MM.1S (cell line): Measurements from ENCODE around the gene DGLUCY.

Source experiments
- DNase-seq: peaks from one replicate; pipeline ENCODE4 v3.0.0-alpha.2; 2015
- H2AFZ ChIP-seq: fragments of 300-600 bp; sonication (generic); 2 replicates; pipeline ENCODE4 v1.6.0; 2016; ENCODE audit warnings: antibody characterized with exemption, low read length
- H3F3A ChIP-seq: fragments of 300-600 bp; sonication (generic); 2 replicates; pipeline ENCODE4 v1.6.1; 2016; ENCODE audit warnings: mild to moderate bottlenecking, antibody characterized with exemption, low read length, moderate library complexity, mixed read lengths; ENCODE audit not compliant: insufficient read depth
- H3K27ac ChIP-seq: fragments of 300-600 bp; sonication (generic); 2 replicates; pipeline ENCODE4 v1.5.1; 2016; ENCODE audit warnings: mild to moderate bottlenecking, low read length
- H3K27me3 ChIP-seq: fragments of 300-600 bp; sonication (generic); replicated peaks from 2 replicates; pipeline ENCODE4 v1.6.0; 2016; ENCODE audit warnings: low read length; ENCODE audit not compliant: insufficient read depth
- H3K36me3 ChIP-seq: fragments of 300-600 bp; sonication (generic); replicated peaks from 2 replicates; pipeline ENCODE4 v1.6.1; 2016; ENCODE audit warnings: mild to moderate bottlenecking, low read length, mixed read lengths; ENCODE audit not compliant: insufficient read depth
- H3K4me1 ChIP-seq: fragments of 300-600 bp; sonication (generic); 2 replicates; pipeline ENCODE4 v1.6.1; 2016; ENCODE audit warnings: low read length, mixed read lengths
- H3K4me2 ChIP-seq: fragments of 300-600 bp; sonication (generic); 2 replicates; pipeline ENCODE4 v1.6.0; 2016; ENCODE audit warnings: low read depth, low read length
- H3K4me3 ChIP-seq: fragments of 300-600 bp; sonication (generic); 2 replicates; pipeline ENCODE4 v1.5.1; 2016; ENCODE audit warnings: low read length, mixed read lengths
- H3K79me2 ChIP-seq: fragments of 300-600 bp; sonication (generic); 2 replicates; pipeline ENCODE4 v1.6.1; 2016; ENCODE audit warnings: mixed run types, low read length, mixed read lengths
- H3K9ac ChIP-seq: fragments of 300-600 bp; sonication (generic); 2 replicates; pipeline ENCODE4 v1.6.1; 2016; ENCODE audit warnings: low read length, mixed read lengths
- H3K9me2 ChIP-seq: fragments of 300-600 bp; sonication (generic); replicated peaks from 2 replicates; pipeline ENCODE4 v1.6.1; 2016; ENCODE audit warnings: mild to moderate bottlenecking, low read length, mixed read lengths; ENCODE audit not compliant: insufficient read depth
- H3K9me3 ChIP-seq: fragments of 300-600 bp; sonication (generic); replicated peaks from 2 replicates; pipeline ENCODE4 v1.6.1; 2016; ENCODE audit warnings: mild to moderate bottlenecking, low read length, mixed read lengths; ENCODE audit not compliant: insufficient read depth
- H4K20me1 ChIP-seq: fragments of 300-600 bp; sonication (generic); 2 replicates; pipeline ENCODE4 v1.6.1; 2016; ENCODE audit warnings: mild to moderate bottlenecking, low read length, moderate library complexity, mixed read lengths; ENCODE audit not compliant: insufficient read depth
- EZH2 ChIP-seq: fragments of 300-600 bp; sonication (generic); optimal IDR thresholded peaks from 2 replicates; pipeline ENCODE3; 2017; ENCODE audit warnings: low read depth, mild to moderate bottlenecking, antibody characterized with exemption, low read length, mixed read lengths
- EZH2phosphoT487 ChIP-seq: fragments of 300-600 bp; sonication (generic); IDR thresholded peaks from 2 replicates; pipeline ENCODE4 v1.6.1; 2018; ENCODE audit warnings: antibody characterized with exemption, low read length
- TF ChIP-seq, protein P1 (sequence below): fragments of 300-600 bp; sonication (generic); IDR thresholded peaks from 2 replicates; pipeline ENCODE4 v1.5.1; 2016; ENCODE audit warnings: antibody characterized with exemption, low read length, mixed read lengths

DGLUCY gene

DNA sequence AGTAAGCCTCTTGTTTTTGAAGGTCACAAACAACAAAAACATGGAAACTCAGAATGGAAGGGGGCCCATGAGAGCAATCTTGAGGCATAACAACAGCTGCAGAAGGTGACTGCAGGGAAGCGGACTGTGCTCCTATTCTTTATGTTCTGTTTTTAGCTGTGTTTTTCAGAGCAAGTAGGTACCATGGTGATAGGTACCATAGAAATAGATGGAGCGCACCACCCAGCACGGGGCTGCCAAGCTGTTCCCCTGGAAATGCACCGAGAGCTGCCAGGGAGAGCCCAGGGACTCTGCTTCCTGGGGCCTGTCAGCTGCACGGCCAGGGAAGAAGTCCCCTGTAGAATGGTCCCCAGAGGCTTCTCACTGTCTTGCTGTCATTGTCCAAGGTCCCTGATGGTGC is 32.8 kb downstream of the DGLUCY start:
- Histone ChIP-seq H3K4me1 (no peaks in the 10 kb centered on the region), H3K9me3 (no peaks in the 10 kb centered on the region), H3K27ac (no peak overlapping the region), H3K79me2 (peaks cover 9% of the 10 kb centered on the region), H3K4me2 (no peak overlapping the region), H3K4me3 (no peak overlapping the region), H3K9ac (no peak overlapping the region), H3K36me3 (no peaks in the 10 kb centered on the region), H3K27me3 (no peaks in the 10 kb centered on the region), H4K20me1 (no peaks in the 10 kb centered on the region), H3F3A (peaks cover 9% of the 10 kb centered on the region; the same call in 1 of the 2 replicates), H2AFZ (no peak overlapping the region), H3K9me2 (no peaks in the 10 kb centered on the region)
- TF ChIP-seq EZH2 (no peak), EZH2phosphoT487 (no peak)
- TF ChIP-seq, protein P1, sequence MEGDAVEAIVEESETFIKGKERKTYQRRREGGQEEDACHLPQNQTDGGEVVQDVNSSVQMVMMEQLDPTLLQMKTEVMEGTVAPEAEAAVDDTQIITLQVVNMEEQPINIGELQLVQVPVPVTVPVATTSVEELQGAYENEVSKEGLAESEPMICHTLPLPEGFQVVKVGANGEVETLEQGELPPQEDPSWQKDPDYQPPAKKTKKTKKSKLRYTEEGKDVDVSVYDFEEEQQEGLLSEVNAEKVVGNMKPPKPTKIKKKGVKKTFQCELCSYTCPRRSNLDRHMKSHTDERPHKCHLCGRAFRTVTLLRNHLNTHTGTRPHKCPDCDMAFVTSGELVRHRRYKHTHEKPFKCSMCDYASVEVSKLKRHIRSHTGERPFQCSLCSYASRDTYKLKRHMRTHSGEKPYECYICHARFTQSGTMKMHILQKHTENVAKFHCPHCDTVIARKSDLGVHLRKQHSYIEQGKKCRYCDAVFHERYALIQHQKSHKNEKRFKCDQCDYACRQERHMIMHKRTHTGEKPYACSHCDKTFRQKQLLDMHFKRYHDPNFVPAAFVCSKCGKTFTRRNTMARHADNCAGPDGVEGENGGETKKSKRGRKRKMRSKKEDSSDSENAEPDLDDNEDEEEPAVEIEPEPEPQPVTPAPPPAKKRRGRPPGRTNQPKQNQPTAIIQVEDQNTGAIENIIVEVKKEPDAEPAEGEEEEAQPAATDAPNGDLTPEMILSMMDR = no peak
- no peak for DNase-seq

DNA sequence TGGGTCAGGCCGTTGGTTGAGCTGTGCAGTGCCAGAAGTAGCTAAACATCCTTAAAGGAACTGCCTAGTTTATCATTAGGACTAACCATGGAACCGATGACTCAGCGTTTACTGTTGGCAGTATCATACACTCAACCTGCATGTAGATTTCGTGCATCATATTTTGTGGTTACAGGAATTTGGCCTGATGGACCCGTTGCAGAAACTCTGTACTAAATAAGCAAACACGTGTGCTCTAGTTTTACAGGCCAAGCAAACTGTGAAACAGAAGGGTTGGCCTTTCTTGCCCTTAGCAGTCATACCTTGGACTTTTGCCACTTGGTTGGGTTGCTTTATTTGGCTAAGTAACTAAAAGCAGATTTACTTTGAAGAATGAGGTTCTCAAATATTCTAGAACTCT is 35.6 kb downstream of the DGLUCY start:
- H3K4me2 ChIP-seq = no peak overlapping the region
- H3K27me3 ChIP-seq = no peaks in the 10 kb centered on the region
- H4K20me1 ChIP-seq = no peaks in the 10 kb centered on the region
- no peaks in the 10 kb centered on the region for H3K9me3 ChIP-seq
- no peaks in the 10 kb centered on the region for H3K79me2 ChIP-seq
- no peak overlapping the region for H3K9ac ChIP-seq
- no peaks in the 10 kb centered on the region for H3K4me1 ChIP-seq
- no peak overlapping the region for H3K4me3 ChIP-seq
- H3K9me2 ChIP-seq = no peaks in the 10 kb centered on the region
- DNase-seq = no peak
- H3F3A ChIP-seq = no peaks in the 10 kb centered on the region
- no peaks in the 10 kb centered on the region for H3K36me3 ChIP-seq
- TF ChIP-seq EZH2phosphoT487 = no peak
- TF ChIP-seq, protein P1 = no peak
- TF ChIP-seq EZH2 = no peak
- H2AFZ ChIP-seq = no peak overlapping the region
- no peak overlapping the region for H3K27ac ChIP-seq

DNA sequence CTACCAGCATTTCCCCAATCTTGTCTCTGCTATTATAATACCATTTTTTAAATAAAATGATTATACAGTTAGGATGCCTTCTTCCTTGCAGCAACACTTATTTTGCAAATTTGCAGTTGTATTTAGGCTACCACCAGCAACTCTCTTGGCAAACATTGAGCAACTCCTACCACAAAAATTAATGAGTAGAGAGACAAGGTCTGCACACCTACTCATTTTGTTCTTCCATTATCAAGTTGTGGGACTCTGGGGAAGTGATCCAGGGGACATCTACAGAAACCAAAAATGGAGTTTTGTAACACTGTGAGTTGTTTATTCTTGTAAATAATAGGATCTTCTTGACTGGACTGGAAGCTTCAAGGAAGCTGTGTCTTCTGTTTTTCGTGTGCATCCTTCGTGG is 38.6 kb downstream of the DGLUCY start:
- Histone ChIP-seq H3K4me1 (no peaks in the 10 kb centered on the region), H3K79me2 (no peaks in the 10 kb centered on the region), H3K9me3 (no peaks in the 10 kb centered on the region), H4K20me1 (no peaks in the 10 kb centered on the region), H3K4me2 (no peak overlapping the region), H3K9me2 (no peaks in the 10 kb centered on the region), H3K27ac (no peak overlapping the region), H2AFZ (no peak overlapping the region), H3K4me3 (no peak overlapping the region), H3K27me3 (no peaks in the 10 kb centered on the region), H3F3A (no peaks in the 10 kb centered on the region), H3K36me3 (no peaks in the 10 kb centered on the region), H3K9ac (no peak overlapping the region)
- TF ChIP-seq EZH2phosphoT487 = no peak
- TF ChIP-seq, protein P1 = no peak
- no peak for TF ChIP-seq EZH2
- no peak for DNase-seq
